ES-I3 (cell line): ENCODE measurements around the gene C11orf52.

ENCODE experiments used
- H3K36me3 ChIP-seq: 2 replicates; pipeline ENCODE4 v1.6.1; 2013; ENCODE audit warnings: mild to moderate bottlenecking, low read length, control low read depth, moderate library complexity; ENCODE audit not compliant: insufficient read depth
- H3K4me1 ChIP-seq: 2 replicates; pipeline ENCODE4 v1.6.1; 2013; ENCODE audit warnings: mild to moderate bottlenecking, control low read depth, low read length; ENCODE audit not compliant: insufficient read depth
- H3K9ac ChIP-seq: 2 replicates; pipeline ENCODE4 v1.6.1; 2013; ENCODE audit warnings: low read depth, mild to moderate bottlenecking, low read length, moderate library complexity
- H3K9me3 ChIP-seq: 2 replicates; pipeline ENCODE4 v1.6.1; 2013; ENCODE audit warnings: mild to moderate bottlenecking, low read length, moderate library complexity; ENCODE audit not compliant: control insufficient read depth, insufficient read depth

C11orf52 gene

GRCh38 chr11:111906680-111907079, 12.0 kb upstream of the C11orf52 start:
- Histone ChIP-seq H3K36me3 (no peaks in the 10 kb centered on the region), H3K9me3 (no peaks in the 10 kb centered on the region), H3K4me1 (peaks cover 4% of the 10 kb centered on the region; the same call in 1 of the 2 replicates), H3K9ac (no peak overlapping the region)

DNA sequence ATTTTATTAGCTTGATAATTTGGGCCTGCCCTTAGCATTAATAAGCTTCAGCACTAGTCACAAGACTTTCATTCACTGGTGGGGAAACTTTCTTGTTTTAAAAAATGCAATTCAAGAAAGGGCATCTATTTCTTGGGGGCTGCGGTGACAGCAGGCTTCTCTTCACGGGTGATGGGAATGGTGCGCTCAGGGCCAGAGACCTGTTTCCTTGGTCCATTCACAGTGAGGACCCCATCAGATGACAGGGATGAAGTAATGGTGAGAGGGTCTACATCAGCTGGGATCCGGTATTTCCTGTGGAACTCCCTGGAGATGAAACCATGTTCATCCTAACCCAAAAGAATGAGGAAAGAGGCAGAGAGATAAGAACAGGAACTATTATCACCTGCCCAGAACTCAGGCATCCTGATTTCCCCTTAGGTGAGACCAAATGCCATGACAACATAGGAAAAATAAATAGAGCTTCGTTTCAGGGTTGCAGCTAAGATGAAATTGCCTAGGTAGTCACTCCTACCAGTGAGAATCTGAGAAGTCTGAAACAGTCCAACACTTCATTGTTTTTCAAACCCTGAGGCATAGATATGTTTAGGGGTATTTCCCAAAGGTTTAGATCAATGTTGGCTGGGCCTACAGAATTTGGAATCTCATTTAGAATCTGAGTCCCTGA, 9.9 kb upstream of the C11orf52 start:
- no peak overlapping the region for H3K9ac ChIP-seq
- peaks cover 17% of the 10 kb centered on the region; the same call in 1 of the 2 replicates for H3K4me1 ChIP-seq
- H3K36me3 ChIP-seq, result no peaks in the 10 kb centered on the region
- no peaks in the 10 kb centered on the region for H3K9me3 ChIP-seq

DNA sequence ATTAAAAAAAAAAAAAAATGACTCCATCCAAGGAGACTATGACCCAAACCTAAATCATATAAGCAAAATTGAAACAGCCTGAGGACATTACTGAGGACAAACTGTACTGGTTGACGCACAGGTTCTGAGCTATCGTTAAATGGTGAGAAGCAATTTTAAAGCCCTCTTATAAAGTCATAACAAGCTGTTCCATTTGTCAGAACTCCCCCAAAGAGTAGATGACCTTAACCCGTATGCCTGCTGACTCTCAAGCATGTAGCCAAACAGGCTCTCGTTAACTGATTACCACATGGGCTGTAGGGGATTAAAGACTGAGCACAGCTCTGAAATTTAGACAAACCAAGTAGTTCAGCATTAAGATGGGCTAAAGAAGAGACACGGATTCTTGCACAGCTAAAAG, 9.3 kb upstream of the C11orf52 start:
- no peak overlapping the region for H3K9ac ChIP-seq
- H3K4me1 ChIP-seq, result peaks cover 23% of the 10 kb centered on the region; the same call in 1 of the 2 replicates
- H3K36me3 ChIP-seq, result no peaks in the 10 kb centered on the region
- H3K9me3 ChIP-seq, result no peaks in the 10 kb centered on the region

- H3K36me3 ChIP-seq, result no peaks in the 10 kb centered on the region
- H3K9me3 ChIP-seq, result no peaks in the 10 kb centered on the region
- H3K9ac ChIP-seq, result no peak overlapping the region
- peaks cover 24% of the 10 kb centered on the region; the same call in 1 of the 2 replicates for H3K4me1 ChIP-seq
Measured at GRCh38 chr11:111910676-111911562, 7.8 kb upstream of the C11orf52 start.

- Histone ChIP-seq H3K36me3 (no peaks in the 10 kb centered on the region), H3K9me3 (no peaks in the 10 kb centered on the region), H3K9ac (peak within 1 kb of the TSS; percentile 35)
Measured at GRCh38 chr11:111911563-111912401, 6.9 kb upstream of the C11orf52 start, which contains the start of gene CRYAB. Gene CRYAB, minus strand, starts transcription at chr11:111911770. Its CDS starts 46 bp downstream, at chr11:111911724.

DNA sequence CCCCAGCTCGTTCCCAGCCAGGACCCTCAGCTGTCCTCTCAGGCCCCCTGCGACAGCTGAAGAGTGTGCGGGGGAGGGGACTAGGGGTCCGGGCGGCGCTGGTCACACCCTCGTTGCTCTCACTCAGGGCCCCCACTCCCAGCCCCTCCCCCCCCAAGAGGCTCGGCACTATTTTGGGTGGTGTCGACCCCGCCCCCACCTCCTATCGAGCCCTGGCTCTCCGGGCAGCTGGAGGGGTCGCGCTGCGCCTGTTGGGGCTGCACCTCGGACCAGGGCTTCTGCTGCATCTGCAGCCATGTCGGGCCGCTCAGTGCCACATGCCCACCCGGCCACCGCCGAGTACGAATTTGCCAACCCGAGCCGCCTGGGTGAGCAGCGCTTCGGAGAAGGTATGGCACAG, 6.2 kb upstream of the C11orf52 start, which contains the start of gene HSPB2:
TSS of gene HSPB2 (plus strand) at position 200 of the 400 bp plus-strand sequence. CDS start at position 296, 96 bp downstream.
- H3K9ac ChIP-seq, result peak within 1 kb of the TSS; percentile 41
- peaks cover 24% of the 10 kb centered on the region; the same call in 1 of the 2 replicates for H3K4me1 ChIP-seq

More at GRCh38 chr11:111911563-111912401, 6.9 kb upstream of the C11orf52 start, which contains the start of gene CRYAB:
- H3K4me1 ChIP-seq, result peaks cover 24% of the 10 kb centered on the region; the same call in 1 of the 2 replicates

DNA sequence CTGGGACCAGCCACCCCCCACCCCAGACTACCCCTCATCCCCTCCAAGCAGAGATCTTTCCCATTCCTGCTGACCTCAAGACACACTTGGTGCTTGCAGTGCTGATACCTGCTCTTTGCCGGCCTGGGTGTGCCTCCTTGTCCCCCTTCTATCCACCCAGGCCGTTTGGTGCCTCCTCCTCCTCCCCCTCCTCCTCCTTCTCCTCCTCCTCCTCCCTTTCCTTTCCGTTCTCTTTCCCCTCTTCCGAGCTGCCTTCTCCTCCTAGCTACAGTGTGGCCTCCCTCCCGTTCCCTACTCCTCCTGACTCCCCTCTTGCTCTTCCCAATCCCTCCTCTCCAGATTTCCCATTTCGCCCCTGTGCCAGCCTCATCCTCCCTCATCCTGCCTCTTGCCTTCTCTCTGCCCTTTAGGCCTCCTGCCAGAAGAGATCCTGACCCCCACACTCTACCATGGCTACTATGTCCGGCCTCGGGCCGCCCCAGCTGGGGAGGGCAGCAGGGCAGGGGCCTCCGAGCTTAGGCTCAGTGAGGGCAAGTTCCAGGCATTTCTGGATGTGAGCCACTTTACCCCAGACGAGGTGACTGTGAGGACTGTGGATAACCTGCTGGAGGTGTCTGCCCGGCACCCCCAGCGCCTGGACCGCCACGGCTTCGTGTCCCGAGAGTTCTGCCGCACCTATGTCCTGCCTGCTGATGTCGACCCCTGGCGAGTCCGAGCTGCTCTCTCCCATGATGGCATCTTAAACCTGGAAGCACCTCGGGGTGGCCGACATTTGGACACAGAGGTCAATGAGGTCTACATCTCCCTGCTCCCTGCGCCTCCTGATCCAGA, 5.5 kb upstream of the C11orf52 start:
- Histone ChIP-seq H3K9ac (peak overlapping the region; percentile 41; the same call in 1 of the 2 replicates), H3K4me1 (peaks cover 24% of the 10 kb centered on the region; the same call in 1 of the 2 replicates), H3K9me3 (no peaks in the 10 kb centered on the region), H3K36me3 (no peaks in the 10 kb centered on the region)

More for the DNA sequence above, 6.2 kb upstream of the C11orf52 start, which contains the start of gene HSPB2:
- Histone ChIP-seq H3K36me3 (no peaks in the 10 kb centered on the region), H3K9me3 (no peaks in the 10 kb centered on the region)

DNA sequence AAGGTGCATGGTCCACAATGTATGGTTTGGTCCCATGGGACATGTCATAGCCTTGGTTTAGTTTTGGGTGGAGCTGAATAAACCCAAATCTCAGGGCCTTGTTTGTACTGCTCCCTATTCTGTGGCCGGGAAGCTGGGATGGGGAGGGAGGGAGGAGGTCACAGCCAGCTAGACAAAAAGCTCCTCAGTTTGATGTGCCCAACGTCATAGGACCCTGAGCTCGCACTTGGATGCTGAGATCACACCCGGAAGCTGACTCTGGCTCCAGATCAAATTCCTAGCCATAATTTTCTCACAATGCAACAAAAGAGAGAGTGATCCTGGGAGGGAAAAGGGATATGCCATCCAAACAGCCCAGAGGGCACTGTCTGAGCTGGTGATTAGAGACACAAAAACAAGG, 4.7 kb upstream of the C11orf52 start:
- peaks cover 27% of the 10 kb centered on the region; the same call in 1 of the 2 replicates for H3K4me1 ChIP-seq
- H3K9ac ChIP-seq, result no peak overlapping the region; the same call in 1 of the 2 replicates
- no peaks in the 10 kb centered on the region for H3K9me3 ChIP-seq
- H3K36me3 ChIP-seq, result no peaks in the 10 kb centered on the region

DNA sequence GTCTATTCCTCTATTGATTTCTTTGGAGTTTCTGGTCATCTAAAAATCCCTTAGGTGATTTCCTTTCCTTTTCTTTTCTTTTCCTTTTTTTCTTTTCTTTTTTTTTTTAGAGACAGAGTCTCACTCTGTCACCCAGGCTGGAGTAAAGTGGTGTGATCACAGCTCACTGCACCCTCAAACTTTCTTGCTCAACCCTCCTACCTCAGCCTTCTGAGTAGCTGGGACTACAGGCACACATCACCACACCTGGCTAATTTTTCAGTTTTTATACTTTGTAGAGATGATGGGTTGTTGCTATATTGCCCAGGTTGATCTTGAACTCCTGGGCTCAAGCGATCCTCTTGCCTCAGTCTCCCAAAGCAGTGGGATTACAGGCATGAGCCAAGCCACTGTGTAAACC, 1.9 kb upstream of the C11orf52 start:
- no peak overlapping the region for H3K9ac ChIP-seq
- no peaks in the 10 kb centered on the region for H3K36me3 ChIP-seq
- H3K9me3 ChIP-seq, result no peaks in the 10 kb centered on the region
- peaks cover 22% of the 10 kb centered on the region; the same call in 1 of the 2 replicates for H3K4me1 ChIP-seq

GRCh38 chr11:111917312-111917711, 1.4 kb upstream of the C11orf52 start:
- Histone ChIP-seq H3K4me1 (peaks cover 17% of the 10 kb centered on the region; the same call in 1 of the 2 replicates), H3K9ac (no peak overlapping the region), H3K36me3 (no peaks in the 10 kb centered on the region), H3K9me3 (no peaks in the 10 kb centered on the region)

DNA sequence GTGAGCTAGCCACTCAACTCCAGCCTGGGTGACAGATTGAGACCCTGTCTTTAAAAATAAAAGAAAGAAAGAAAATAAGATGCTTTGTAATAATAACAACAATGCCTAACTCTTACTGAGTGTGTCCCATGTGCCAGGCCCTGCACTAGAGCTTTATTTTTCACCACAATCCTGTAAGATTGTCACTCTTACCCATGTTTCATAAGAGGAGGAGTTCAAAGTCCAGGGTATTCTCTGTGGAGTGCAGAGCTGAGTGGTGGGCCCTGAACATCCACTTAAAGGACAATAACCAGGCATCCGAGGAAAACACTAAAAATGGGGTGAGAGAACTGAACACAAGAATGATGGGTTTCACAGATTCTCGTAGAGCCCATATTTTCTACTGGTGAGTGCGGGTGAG, 925 bp upstream of the C11orf52 start:
- Histone ChIP-seq H3K9me3 (no peaks in the 10 kb centered on the region), H3K4me1 (peaks cover 16% of the 10 kb centered on the region; the same call in 1 of the 2 replicates), H3K36me3 (no peaks in the 10 kb centered on the region), H3K9ac (no peak overlapping the region)

DNA sequence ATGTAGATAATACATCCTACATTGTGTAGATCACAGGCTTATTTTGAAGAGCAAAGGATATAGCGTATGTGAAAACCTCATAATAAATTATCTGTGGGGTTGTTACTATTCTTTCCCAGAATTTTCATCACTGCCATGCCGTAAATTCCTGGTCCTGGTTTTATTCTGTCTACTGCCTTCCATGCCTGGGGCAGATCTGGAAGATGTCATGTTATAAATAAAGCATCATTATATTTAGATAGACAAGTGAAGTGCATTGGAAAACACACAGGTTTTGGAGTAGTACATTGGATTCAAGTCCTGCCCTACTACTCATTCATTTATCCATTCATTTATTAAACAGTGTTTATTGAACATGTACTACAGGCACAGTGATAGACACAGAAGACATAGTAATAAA, 2.2 kb downstream of the C11orf52 start:
- Histone ChIP-seq H3K4me1 (peaks cover 9% of the 10 kb centered on the region; the same call in 1 of the 2 replicates), H3K9ac (no peak overlapping the region), H3K9me3 (no peaks in the 10 kb centered on the region), H3K36me3 (no peaks in the 10 kb centered on the region)
